ENCODE measurements around the gene MAPKAPK3.

Gene MAPKAPK3

GRCh38 chr3:50587806-50588758 is 28.9 kb upstream of the MAPKAPK3 start:
- no peak for DNase-seq (ENCODE audit: low read depth)
- no peak for TF ChIP-seq CTCF (IDR thresholded peaks at IDR 0.05; ENCODE audit: low read depth, low read length, missing control alignments)
- H3K4me3 ChIP-seq (ENCODE audit: low read depth, low read length), result no peak overlapping the region

- TF ChIP-seq CTCF (IDR thresholded peaks at IDR 0.05; ENCODE audit: low read depth, low read length, missing control alignments), result no peak
- DNase-seq (ENCODE audit: low read depth), result no peak
- H3K4me3 ChIP-seq (ENCODE audit: low read depth, low read length), result no peak overlapping the region
These were observed 28.1 kb upstream of the MAPKAPK3 start for GRCh38 chr3:50588759-50589433.

GRCh38 chr3:50591196-50591741 is 25.7 kb upstream of the MAPKAPK3 start:
- no peak for DNase-seq (ENCODE audit: low read depth)
- H3K4me3 ChIP-seq (ENCODE audit: low read depth, low read length), result no peak overlapping the region
- no peak for TF ChIP-seq CTCF (IDR thresholded peaks at IDR 0.05; ENCODE audit: low read depth, low read length, missing control alignments)

- DNase-seq (ENCODE audit: low read depth), result no peak
- no peak overlapping the region for H3K4me3 ChIP-seq (ENCODE audit: low read depth, low read length)
- no peak for TF ChIP-seq CTCF (IDR thresholded peaks at IDR 0.05; ENCODE audit: low read depth, low read length, missing control alignments)
These were observed 24.4 kb upstream of the MAPKAPK3 start for GRCh38 chr3:50592568-50592967.

GRCh38 chr3:50594253-50594785 is 22.6 kb upstream of the MAPKAPK3 start:
- no peak for TF ChIP-seq CTCF (IDR thresholded peaks at IDR 0.05; ENCODE audit: low read depth, low read length, missing control alignments)
- no peak for DNase-seq (ENCODE audit: low read depth)
- no peak overlapping the region for H3K4me3 ChIP-seq (ENCODE audit: low read depth, low read length)

GRCh38 chr3:50599115-50599715 is 17.7 kb upstream of the MAPKAPK3 start:
- no peak overlapping the region for H3K4me3 ChIP-seq (ENCODE audit: low read depth, low read length)
- TF ChIP-seq CTCF (IDR thresholded peaks at IDR 0.05; ENCODE audit: low read depth, low read length, missing control alignments), result no peak
- no peak for DNase-seq (ENCODE audit: low read depth)
